Rectal smooth muscle tissue (tissue), 1 donor: Measurements from ENCODE around the gene RPS19.

Experiments
- H3K27ac ChIP-seq: one replicate; pipeline ENCODE4 v1.7.0; 2013; ENCODE audit warnings: low read depth, low read length, inconsistent platforms
- H3K27me3 ChIP-seq: one replicate; pipeline ENCODE4 v1.7.0; 2013; ENCODE audit warnings: low read length; ENCODE audit not compliant: control insufficient read depth, insufficient read depth
- H3K36me3 ChIP-seq: one replicate; pipeline ENCODE4 v1.7.0; 2013; ENCODE audit warnings: low read length; ENCODE audit not compliant: control insufficient read depth, insufficient read depth
- H3K4me1 ChIP-seq: one replicate; pipeline ENCODE4 v1.7.0; 2013; ENCODE audit warnings: low read length; ENCODE audit not compliant: control insufficient read depth, insufficient read depth
- H3K4me3 ChIP-seq: one replicate; pipeline ENCODE4 v1.7.0; 2013; ENCODE audit warnings: low read length
- H3K9ac ChIP-seq: one replicate; pipeline ENCODE4 v1.7.0; 2013; ENCODE audit warnings: low read length

The RPS19 gene

DNA sequence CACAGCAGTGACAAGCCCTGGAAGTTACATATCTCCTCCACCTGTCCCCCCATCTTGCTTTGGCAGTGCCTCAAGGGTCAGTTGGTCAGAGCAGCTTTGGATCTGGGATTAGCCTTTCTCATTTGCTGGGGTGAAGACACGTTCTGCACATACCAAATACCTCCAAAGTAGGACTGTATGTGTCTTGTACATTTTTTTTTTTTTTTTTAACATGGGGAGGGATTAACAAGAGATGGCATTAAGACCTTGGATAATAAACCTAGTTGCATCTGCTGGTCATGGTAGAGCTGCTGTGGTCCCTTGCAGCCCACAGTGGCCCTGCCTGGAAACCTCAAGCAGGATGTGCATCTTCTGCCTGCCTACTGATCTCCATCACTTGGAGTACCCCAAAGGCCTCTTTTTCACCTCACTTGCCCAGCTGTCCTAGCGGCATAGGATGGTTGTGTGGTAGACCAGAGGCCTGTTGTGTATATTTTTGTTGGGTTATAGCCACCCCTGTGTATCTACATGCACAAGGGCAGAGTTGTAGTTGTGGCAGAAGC is 2.5 kb downstream of the RPS19 start:
- no peaks in the 10 kb centered on the region for H3K27me3 ChIP-seq
- H3K4me3 ChIP-seq, result no peak overlapping the region
- H3K4me1 ChIP-seq, result peaks cover 10% of the 10 kb centered on the region
- no peak overlapping the region for H3K27ac ChIP-seq
- no peak overlapping the region for H3K9ac ChIP-seq
- peaks cover 34% of the 10 kb centered on the region for H3K36me3 ChIP-seq

DNA sequence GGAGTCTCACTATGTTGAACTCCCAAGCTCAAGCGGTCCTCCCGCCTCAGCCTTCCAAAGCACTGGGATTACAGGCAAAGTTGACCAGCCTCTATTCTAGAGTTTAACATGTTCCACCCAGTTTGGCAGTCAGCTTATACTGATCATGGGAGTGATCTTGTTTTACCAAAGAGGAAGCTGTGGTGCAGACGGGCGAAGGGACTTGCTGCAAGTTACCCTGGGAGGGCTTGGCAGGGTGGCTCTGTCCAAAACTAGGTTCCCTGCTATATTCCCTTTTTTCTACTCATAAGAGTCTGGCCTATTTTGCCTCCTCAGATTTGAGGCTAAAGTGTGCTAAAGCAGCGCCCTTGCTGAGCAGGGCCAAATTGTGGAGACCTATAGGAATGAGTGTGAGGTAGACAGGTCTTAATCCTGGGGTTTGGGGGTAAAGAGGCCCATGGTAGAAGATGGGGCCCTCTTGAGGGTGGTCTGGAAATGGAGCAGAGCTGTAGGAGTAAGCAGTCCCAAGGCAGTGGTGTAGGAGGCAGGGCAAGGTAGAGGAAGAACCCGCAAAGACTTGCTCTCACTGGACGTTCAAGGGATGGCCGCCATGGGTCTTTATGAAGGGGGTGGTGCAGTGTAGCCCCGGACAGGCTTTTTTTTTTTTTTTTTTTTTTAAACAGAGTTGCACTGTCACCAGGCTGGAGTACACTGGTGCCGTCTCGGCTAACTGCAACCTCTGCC is 3.3 kb downstream of the RPS19 start:
- Histone ChIP-seq H3K4me3 (no peak overlapping the region), H3K4me1 (peaks cover 10% of the 10 kb centered on the region), H3K27me3 (no peaks in the 10 kb centered on the region), H3K36me3 (peaks cover 34% of the 10 kb centered on the region), H3K27ac (no peak overlapping the region), H3K9ac (no peak overlapping the region)

DNA sequence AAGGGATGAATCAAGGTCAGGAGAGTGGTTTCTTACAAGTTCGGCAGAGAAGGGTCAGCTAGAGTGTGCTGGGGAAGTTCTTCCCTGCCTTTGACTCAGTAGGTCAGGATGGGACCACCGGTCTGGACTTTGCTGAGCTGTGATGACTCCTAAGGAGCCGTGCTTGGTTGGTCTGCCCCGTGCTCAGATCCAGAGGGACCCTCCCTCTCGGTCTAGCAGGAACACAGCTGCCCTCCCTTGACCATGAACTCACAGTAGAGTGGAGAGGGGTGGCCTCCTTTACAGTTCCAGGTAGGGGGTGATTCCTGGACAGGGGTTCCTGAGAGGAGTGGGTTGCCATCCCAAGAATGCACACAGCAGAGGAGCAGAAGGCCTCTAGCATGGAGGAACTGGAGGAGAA is 4.3 kb downstream of the RPS19 start:
- Histone ChIP-seq H3K9ac (no peak overlapping the region), H3K27me3 (no peaks in the 10 kb centered on the region), H3K27ac (no peak overlapping the region), H3K4me3 (no peak overlapping the region), H3K36me3 (peaks cover 38% of the 10 kb centered on the region), H3K4me1 (peaks cover 10% of the 10 kb centered on the region)

DNA sequence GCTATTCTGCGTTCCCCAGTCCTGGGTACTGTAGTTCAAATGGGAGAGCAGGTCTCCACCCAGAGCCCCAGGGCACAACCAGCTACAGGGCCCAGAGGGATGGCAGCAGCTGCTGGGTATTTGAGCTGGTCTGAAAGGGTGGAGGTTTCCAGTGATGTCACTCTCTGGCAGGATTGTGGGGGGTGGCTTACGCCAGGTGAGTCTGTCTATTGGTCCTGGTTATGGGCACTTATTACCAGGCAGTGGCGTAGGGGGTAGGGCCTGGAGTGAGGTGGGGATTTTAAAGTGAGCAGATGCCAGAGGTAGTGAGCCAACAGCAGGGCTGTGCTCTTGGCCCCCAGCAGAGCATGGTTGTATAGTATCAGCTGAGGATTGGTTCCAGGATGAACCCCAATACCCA is 6.2 kb downstream of the RPS19 start:
- peaks cover 42% of the 10 kb centered on the region for H3K36me3 ChIP-seq
- no peak overlapping the region for H3K27ac ChIP-seq
- no peak overlapping the region for H3K4me3 ChIP-seq
- no peak overlapping the region for H3K9ac ChIP-seq
- no peaks in the 10 kb centered on the region for H3K27me3 ChIP-seq
- H3K4me1 ChIP-seq, result peaks cover 2% of the 10 kb centered on the region

DNA sequence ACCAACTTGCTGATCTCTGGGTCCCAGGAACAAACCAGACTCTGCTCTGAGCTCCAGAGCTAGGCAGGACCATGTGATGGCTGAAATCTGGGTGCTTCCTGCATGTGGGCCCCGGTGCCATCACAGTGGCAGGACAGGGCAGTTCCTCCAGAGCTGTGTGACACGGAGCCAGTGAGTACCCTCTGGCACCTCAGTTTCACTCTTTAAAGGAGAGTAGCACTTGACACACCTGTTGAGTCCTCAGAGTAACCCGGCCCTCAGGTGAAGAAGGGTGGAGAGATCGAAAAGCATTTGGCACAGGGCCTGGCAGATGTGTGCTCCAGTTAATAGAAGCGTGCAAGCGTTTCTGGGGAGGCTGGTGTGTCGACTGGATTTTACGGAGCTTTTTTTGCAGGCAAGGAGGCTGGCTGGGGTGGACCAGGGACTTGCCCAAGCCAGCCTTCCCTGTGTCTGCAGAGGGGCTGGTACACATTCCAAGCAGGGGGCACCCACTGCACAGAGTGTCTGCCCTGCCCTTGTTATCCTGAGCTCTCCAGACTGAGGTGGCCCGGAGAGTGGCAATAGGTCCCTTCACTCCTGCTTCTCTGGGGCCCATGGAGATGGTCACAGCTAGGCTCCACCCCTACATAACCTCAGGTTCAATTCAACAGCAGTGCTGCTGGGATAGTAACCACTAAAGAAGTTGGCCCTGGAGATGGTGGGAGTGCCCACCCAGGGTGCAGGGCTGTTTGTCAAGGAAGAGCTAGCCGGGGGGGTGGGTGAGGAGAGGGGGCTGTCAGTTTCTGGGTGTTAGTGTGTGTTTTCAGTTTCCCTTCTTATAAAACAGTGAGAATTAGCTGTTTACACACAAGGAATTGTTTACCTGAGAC is 8.3 kb downstream of the RPS19 start:
- Histone ChIP-seq H3K36me3 (peaks cover 25% of the 10 kb centered on the region), H3K9ac (no peak overlapping the region), H3K27ac (no peak overlapping the region), H3K4me1 (no peaks in the 10 kb centered on the region), H3K4me3 (no peak overlapping the region), H3K27me3 (no peaks in the 10 kb centered on the region)

DNA sequence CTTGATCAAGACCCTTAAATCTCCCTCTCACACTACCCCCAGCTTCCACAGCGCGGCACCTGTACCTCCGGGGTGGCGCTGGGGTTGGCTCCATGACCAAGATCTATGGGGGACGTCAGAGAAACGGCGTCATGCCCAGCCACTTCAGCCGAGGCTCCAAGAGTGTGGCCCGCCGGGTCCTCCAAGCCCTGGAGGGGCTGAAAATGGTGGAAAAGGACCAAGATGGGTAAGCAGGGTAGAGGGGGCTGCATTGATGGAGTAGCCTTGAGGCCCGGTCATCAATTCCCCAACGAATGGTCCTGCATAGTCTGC is 8.9 kb downstream of the RPS19 start:
- Histone ChIP-seq H3K36me3 (peaks cover 24% of the 10 kb centered on the region), H3K27me3 (no peaks in the 10 kb centered on the region), H3K27ac (no peak overlapping the region), H3K9ac (no peak overlapping the region), H3K4me1 (no peaks in the 10 kb centered on the region), H3K4me3 (no peak overlapping the region)

DNA sequence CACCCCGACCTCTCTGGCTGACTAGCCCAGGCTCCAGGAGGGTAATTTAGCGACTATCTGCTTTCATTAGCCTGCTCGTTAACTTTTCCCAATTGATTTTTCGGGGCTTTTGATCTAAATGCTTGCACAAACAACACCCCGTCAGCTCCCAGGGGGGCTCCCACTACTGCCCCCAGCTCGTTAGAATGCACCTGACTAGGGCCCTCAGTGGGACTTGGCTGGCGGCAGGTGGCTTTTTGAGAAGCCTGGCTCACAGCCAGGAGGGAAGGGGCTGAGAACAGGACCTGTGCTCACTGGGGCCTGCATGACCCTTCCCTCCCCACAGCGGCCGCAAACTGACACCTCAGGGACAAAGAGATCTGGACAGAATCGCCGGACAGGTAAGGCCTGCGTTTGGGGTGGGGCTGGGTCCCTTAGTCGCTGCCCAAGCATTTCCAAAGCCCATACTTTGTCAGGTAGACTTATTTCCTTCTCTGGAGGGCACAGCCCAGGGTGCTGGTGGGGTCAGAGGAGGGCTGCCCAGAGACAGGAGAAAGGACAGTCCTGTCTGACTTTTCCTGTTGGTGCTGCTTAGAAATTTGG is 9.4 kb downstream of the RPS19 start:
- no peak overlapping the region for H3K27ac ChIP-seq
- no peak overlapping the region for H3K9ac ChIP-seq
- no peaks in the 10 kb centered on the region for H3K27me3 ChIP-seq
- H3K36me3 ChIP-seq, result peaks cover 18% of the 10 kb centered on the region
- no peaks in the 10 kb centered on the region for H3K4me1 ChIP-seq
- no peak overlapping the region for H3K4me3 ChIP-seq

DNA sequence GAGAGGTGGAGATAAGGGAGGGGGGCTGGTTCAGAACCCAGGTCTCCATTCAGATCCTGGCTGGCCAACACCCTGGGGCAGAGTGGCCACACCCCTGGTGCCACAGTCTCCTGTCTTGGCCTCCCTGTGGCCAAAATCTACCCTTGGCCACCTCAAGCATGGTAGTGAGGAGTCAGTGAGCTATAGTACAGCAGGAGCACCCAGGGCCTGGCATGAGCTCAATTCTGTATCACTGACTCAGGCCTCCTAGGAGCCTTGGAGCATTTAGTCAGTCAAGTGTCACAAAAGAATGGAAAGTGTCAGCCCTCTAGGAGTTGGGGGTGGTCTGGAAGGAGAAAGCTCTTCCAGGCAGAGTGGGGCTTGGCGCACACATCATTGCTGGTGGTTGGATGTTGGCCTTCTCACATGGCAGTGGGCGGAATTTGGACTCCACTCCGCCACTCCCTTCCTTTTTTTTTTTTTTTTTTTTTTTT is 10.4 kb downstream of the RPS19 start:
- no peak overlapping the region for H3K4me3 ChIP-seq
- H3K4me1 ChIP-seq, result no peaks in the 10 kb centered on the region
- H3K36me3 ChIP-seq, result peaks cover 15% of the 10 kb centered on the region
- no peak overlapping the region for H3K9ac ChIP-seq
- H3K27ac ChIP-seq, result no peak overlapping the region
- no peaks in the 10 kb centered on the region for H3K27me3 ChIP-seq

DNA sequence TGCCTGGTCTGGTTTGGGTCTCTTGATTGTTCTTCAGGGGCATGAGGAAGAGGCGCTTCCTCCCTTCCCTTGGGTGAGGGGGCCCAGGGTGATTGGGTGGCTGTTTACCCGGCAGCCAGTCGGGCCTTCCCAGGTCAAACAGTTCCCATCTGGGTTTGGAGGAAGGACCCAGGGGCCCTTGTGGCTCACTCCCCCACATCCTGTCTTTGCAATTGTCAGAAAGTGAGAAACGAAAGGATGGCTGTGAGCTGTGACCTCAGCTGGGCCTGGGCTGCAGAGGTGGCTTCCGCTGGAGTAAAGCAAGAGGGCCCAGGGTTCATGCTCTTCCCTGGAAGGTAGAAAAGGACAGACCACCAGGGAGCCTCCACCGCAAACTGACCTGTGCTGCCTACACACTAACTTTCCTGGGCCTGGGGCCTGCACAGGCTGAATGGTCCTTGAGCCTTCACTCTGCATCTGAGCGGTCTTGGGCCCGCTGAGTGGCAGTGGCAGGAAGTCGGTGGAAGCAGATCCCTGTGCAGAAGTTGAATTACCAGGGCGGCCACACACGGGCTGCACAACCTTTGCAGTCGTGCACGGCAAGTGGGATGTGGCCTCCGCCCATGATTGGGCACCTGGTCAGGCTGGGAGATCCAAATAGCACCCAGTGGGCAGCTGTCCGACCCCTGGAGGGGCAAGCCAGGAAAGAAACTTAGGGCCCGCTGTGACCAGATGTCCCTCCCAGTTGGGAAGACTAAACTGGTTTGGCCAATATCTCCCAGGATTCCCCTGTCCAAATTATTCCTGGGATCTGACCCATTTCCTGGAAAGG is 11.7 kb downstream of the RPS19 start:
- H3K4me1 ChIP-seq, result no peaks in the 10 kb centered on the region
- H3K4me3 ChIP-seq, result no peak overlapping the region
- H3K27ac ChIP-seq, result no peak overlapping the region
- peaks cover 10% of the 10 kb centered on the region for H3K36me3 ChIP-seq
- no peaks in the 10 kb centered on the region for H3K27me3 ChIP-seq
- no peak overlapping the region for H3K9ac ChIP-seq

DNA sequence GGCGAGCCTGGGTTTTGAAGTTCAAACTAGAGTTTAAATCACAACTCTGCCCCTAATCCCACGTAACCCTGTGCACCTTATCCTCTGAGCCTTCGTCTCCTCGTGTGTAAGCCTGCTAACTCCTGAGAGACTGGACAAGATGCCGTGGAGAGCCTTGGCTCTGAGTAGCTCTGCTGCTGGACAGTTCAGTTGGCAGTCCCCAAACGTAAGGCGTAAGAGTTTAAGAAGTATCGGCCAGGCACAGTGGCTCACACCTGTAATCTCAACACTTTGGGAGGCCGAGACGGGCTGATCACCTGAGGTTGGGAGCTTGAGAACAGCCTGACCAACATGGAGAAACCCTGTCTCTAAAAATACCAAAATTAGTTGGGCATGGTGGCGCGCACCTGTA is 12.3 kb downstream of the RPS19 start:
- no peak overlapping the region for H3K27ac ChIP-seq
- no peaks in the 10 kb centered on the region for H3K4me1 ChIP-seq
- H3K36me3 ChIP-seq, result peaks cover 10% of the 10 kb centered on the region
- no peak overlapping the region for H3K9ac ChIP-seq
- no peaks in the 10 kb centered on the region for H3K27me3 ChIP-seq
- no peak overlapping the region for H3K4me3 ChIP-seq

DNA sequence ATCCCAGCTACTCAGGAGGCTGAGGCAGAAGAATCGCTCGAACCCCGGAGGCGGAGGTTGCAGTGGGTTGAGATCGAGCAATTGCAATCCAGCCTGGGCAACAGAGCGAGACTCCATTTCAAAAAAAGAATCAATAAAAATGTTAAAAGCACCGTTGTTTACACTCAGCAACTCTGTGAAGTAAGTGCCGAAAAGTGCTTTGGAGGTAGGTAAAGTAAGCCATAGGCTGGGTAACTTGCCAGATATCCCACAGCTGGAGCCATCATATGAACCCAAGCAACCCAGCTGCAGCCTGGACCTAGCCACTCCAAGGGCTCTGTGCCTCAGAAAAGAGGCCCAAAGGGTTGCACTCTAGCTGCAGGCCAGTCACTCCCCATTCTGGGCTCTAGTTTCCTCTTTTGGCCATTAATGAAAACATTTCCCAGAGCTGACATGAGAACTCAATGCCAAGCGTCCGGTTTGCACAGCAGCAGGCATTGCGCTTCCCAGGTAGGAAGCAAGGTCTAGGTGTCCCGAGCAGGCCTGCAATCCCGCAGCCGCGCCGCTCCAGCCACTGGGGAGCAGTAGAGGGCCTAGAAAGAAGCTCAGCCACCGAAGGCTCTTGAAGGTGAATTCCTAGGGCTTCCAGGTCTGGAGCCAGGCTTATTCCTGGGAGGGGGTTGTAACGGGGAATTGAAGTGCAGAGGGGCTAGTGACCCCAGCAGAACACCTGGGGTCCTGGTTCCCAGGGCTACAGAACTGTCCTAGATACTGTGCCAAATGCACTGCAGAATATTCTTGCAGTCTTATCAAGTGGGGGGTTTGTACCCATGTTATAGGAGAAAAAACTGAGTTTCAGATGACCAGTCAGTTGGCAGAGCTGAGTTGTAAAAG is 13.0 kb downstream of the RPS19 start:
- no peak overlapping the region for H3K27ac ChIP-seq
- no peak overlapping the region for H3K4me3 ChIP-seq
- no peaks in the 10 kb centered on the region for H3K27me3 ChIP-seq
- peaks cover 10% of the 10 kb centered on the region for H3K36me3 ChIP-seq
- H3K4me1 ChIP-seq, result no peaks in the 10 kb centered on the region
- no peak overlapping the region for H3K9ac ChIP-seq
